Left lung (tissue), 10 donors: ENCODE results near the gene PMAIP1. TPM values are rescaled to one million over a fixed set of nuclear protein-coding genes. Genes with fewer than 3 reads are reported as not detected.

ENCODE experiments used
- ATAC-seq: fragments of 200-7000 bp; cut with Tn5 transposase; one replicate; pipeline ENCODE4 v1.9.1; 2020; ENCODE audit warnings: moderate library complexity
- DNase-seq, 4 donors: peaks; one replicate each; pipeline ENCODE4 v3.0.0-alpha.2; 2013 to 2020
- H3K27ac ChIP-seq, 2 donors: fragments of 200-600 bp; sonication (generic) in 1 of 2; one replicate each; pipeline versions ENCODE4 v1.5.0 to v1.8.0; 2020 to 2021
- H3K27me3 ChIP-seq, 2 donors: fragments of 200-600 bp; sonication (generic) in 1 of 2; one replicate each; pipeline versions ENCODE4 v1.5.0 to v1.8.0; 2020 to 2021
- H3K36me3 ChIP-seq, 2 donors: fragments of 200-600 bp; sonication (generic) in 1 of 2; one replicate each; pipeline versions ENCODE4 v1.5.0 to v1.8.0; 2020 to 2021
- H3K4me1 ChIP-seq, 2 donors: fragments of 200-600 bp; one replicate each; pipeline ENCODE4 v1.8.0; 2021
- H3K4me3 ChIP-seq, 2 donors: fragments of 200-600 bp; sonication (generic) in 1 of 2; one replicate each; pipeline versions ENCODE4 v1.5.0 to v1.8.0; 2020 to 2021; ENCODE audit warnings: mild to moderate bottlenecking in 1 of 2
- H3K9me3 ChIP-seq, 2 donors: fragments of 200-600 bp; sonication (generic) in 1 of 2; one replicate each; pipeline versions ENCODE4 v1.5.0 to v1.8.0; 2020 to 2021
- CTCF ChIP-seq, 2 donors: fragments of 200-600 bp; sonication (generic) in 1 of 2; IDR thresholded peaks; one replicate each; pipeline versions ENCODE4 v1.5.0 to v1.8.0; 2021; ENCODE audit warnings: antibody characterized with exemption in 2 of 2
- intact Hi-C, 2 donors: fragments of 100-400 bp; cut with DNase I; formaldehyde crosslinking; loops; one replicate each; pipeline versions ENCODE4 v1.11.2 to v1.14.2; 2022
- polyA plus RNA-seq, 6 donors: library from polyadenylated mRNA; unstranded; fragments of 120-200 nt; gene quantifications; one replicate each; pipeline ENCODE4 v1.2.1, GENCODE V29; 2013; ENCODE audit not compliant: insufficient read length in 6 of 6
- total RNA-seq, 2 donors: library from RNA; stranded (reverse); fragmentation: NEBNext Ultra II Directional; extraction: Animal tissue kit (Norgen Biotek cat#: 25700); gene quantifications; one replicate each; pipeline ENCODE4 v1.2.1, GENCODE V29; 2021
- donor health status: DM: no; HTN: yes; CAD: no.
- donor health status: DM: no; HTN: no; CAD: no.

Gene PMAIP1
- total and polyA plus RNA-seq, 8 donors, result 1.2 to 5.9 (median 2.5) TPM

DNA sequence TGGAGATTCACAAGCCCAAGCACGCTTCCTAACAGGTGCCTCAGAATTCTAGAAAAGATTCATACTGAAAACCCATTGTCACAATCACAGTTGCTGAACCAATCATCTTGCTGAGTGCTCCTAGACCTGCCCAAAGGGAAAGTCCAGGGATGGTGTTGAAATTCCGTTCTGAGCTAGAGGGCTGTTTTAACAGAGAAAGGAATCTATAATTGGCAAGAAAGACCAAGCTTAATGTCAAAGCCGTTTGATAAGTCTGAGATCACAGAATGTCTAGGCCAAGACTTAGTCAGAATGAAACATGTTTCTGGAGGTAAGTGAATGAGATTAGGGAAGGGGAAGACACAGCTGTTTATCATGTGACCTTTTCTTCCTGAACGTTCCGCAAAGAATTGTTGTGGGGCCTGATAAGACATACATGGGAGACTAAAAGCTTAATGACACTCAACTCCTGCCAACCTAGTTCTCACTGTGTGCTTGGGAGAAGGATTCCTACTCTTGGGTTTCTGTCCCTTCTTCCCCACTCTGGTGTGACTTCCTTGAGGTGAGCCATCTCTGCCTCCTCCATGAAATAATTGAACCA is 27.5 kb downstream of the PMAIP1 start:
- no peak for TF ChIP-seq CTCF (IDR thresholded peaks at IDR 0.05)
- Histone ChIP-seq H3K27ac (no peak overlapping the region), H3K27me3 (no peaks in the 10 kb centered on the region), H3K4me1 (no peaks in the 10 kb centered on the region), H3K9me3 (no peaks in the 10 kb centered on the region), H3K36me3 (no peaks in the 10 kb centered on the region), H3K4me3 (no peak overlapping the region)
- ATAC-seq (no peak), DNase-seq (no peak)
- intact Hi-C loops, result no loop called here

- H3K27me3 ChIP-seq, result no peaks in the 10 kb centered on the region
- H3K4me1 ChIP-seq, result no peaks in the 10 kb centered on the region
- intact Hi-C loops, result no loop called here
- no peak for DNase-seq
- H3K9me3 ChIP-seq, result no peaks in the 10 kb centered on the region
- no peak for TF ChIP-seq CTCF (IDR thresholded peaks at IDR 0.05)
- no peak for ATAC-seq
- H3K27ac ChIP-seq, result no peak overlapping the region
- H3K36me3 ChIP-seq, result no peaks in the 10 kb centered on the region
- H3K4me3 ChIP-seq, result no peak overlapping the region
These were observed 28.4 kb downstream of the PMAIP1 start for GRCh38 chr18:59928201-59928600.

DNA sequence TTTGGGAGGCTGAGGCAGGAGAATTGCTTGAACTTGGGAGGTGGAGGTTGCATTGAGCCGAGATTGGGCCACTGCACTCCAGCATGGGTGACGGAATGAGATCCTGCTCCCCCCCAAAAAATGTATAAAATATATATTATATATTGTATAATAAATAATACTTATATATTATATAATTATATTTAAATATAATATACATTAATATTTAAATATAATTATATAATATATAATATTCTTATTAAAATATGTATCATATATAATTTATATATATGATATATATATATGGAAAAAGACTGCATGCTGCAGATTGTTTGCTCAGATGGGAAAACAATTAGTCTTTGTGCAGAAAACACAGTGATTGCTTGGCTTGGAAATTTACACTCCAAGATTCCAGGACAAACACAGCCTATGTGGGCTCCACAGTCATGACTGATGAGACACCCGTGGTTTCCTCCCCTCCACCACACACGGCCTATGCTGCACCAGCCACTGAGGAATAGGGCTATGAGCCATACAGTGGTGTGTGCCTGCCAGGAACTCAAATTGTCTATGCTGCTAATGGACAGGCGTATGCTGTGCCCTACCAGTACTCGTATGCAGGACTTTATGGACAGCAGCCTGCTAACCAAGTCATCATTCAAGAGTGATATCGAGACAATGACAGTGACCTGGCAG is 30.0 kb downstream of the PMAIP1 start:
- no peaks in the 10 kb centered on the region for H3K9me3 ChIP-seq
- H3K27ac ChIP-seq, result no peak overlapping the region
- H3K4me3 ChIP-seq, result no peak overlapping the region
- no peaks in the 10 kb centered on the region for H3K4me1 ChIP-seq
- DNase-seq (no peak), ATAC-seq (no peak)
- H3K36me3 ChIP-seq, result no peaks in the 10 kb centered on the region
- TF ChIP-seq CTCF (IDR thresholded peaks at IDR 0.05), result no peak
- intact Hi-C loops, result no loop called here
- no peaks in the 10 kb centered on the region for H3K27me3 ChIP-seq

DNA sequence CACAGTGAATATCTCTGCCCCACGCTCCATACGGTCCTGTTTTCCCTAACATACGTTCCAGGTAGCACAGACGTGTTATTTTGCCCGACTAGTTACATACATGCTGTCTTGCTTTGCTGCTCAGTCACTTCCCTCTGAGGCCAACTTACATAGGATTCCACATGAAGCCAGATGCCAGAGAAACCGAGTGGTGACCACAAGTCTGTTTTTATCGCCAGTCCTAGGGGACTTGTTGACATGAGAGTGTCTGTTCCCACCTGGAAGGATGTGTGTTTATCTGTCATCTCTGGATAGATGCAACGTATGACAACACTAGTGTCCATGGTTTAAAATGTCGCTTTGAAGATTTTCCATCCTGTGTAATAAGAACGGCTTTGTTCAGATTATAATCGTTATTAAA is 32.6 kb downstream of the PMAIP1 start:
- H3K4me3 ChIP-seq, result no peak overlapping the region
- no peaks in the 10 kb centered on the region for H3K4me1 ChIP-seq
- no peaks in the 10 kb centered on the region for H3K36me3 ChIP-seq
- ATAC-seq (no peak), DNase-seq (no peak)
- intact Hi-C loops, result no loop called here
- no peak for TF ChIP-seq CTCF (IDR thresholded peaks at IDR 0.05)
- H3K9me3 ChIP-seq, result no peaks in the 10 kb centered on the region
- H3K27ac ChIP-seq, result no peak overlapping the region
- H3K27me3 ChIP-seq, result no peaks in the 10 kb centered on the region

GRCh38 chr18:59938676-59939075 is 38.9 kb downstream of the PMAIP1 start:
- no peaks in the 10 kb centered on the region for H3K27me3 ChIP-seq
- no peak overlapping the region for H3K4me3 ChIP-seq
- no peak for TF ChIP-seq CTCF (IDR thresholded peaks at IDR 0.05)
- intact Hi-C loops, result no loop called here
- no peaks in the 10 kb centered on the region for H3K9me3 ChIP-seq
- H3K27ac ChIP-seq, result no peak overlapping the region
- ATAC-seq (no peak), DNase-seq (no peak)
- no peaks in the 10 kb centered on the region for H3K4me1 ChIP-seq
- H3K36me3 ChIP-seq, result no peaks in the 10 kb centered on the region
